HG02642 (cell line): ENCODE data around the gene ZNF629.

Source experiments
- ATAC-seq: cut with Tn5 transposase; IDR thresholded peaks from one replicate; pipeline ENCODE4 v1.9.1; 2021; ENCODE audit warnings: mild to moderate bottlenecking; ENCODE audit not compliant: unreplicated experiment, poor library complexity

ZNF629 gene

GRCh38 chr16:30786115-30786935 lies 680 bp downstream of the ZNF629 start:
- no peak for ATAC-seq

GRCh38 chr16:30785126-30786106 lies 1.6 kb downstream of the ZNF629 start:
- ATAC-seq: no peak

GRCh38 chr16:30784215-30784614 lies 2.8 kb downstream of the ZNF629 start:
- ATAC-seq: no peak

GRCh38 chr16:30783280-30784109 lies 3.5 kb downstream of the ZNF629 start:
- ATAC-seq: no peak

- no peak for ATAC-seq
Observed at GRCh38 chr16:30782486-30783279, 4.3 kb downstream of the ZNF629 start.

- no peak for ATAC-seq
Observed at GRCh38 chr16:30780549-30780948, 6.5 kb downstream of the ZNF629 start.

- no peak for ATAC-seq
Observed at GRCh38 chr16:30780021-30780420, 7.0 kb downstream of the ZNF629 start.

- ATAC-seq: no peak
Observed at GRCh38 chr16:30779596-30779995, 7.4 kb downstream of the ZNF629 start.

- no peak for ATAC-seq
Observed at GRCh38 chr16:30778549-30779244, 8.3 kb downstream of the ZNF629 start.

GRCh38 chr16:30777591-30778297 lies 9.3 kb downstream of the ZNF629 start:
- ATAC-seq: no peak

- ATAC-seq: peak; percentile 65
Observed at GRCh38 chr16:30775392-30776188, 11.4 kb downstream of the ZNF629 start.

GRCh38 chr16:30775131-30775391 lies 11.9 kb downstream of the ZNF629 start:
- no peak for ATAC-seq

- peak; percentile 5 for ATAC-seq
Observed at GRCh38 chr16:30774367-30775130, 12.5 kb downstream of the ZNF629 start.

GRCh38 chr16:30773826-30774225 lies 13.2 kb downstream of the ZNF629 start:
- no peak for ATAC-seq

- no peak for ATAC-seq
Observed at GRCh38 chr16:30771726-30772125, 15.3 kb downstream of the ZNF629 start.

GRCh38 chr16:30769379-30770089 lies 17.5 kb downstream of the ZNF629 start:
- ATAC-seq: no peak
